Neural cell (in vitro differentiated cells): Measurements from ENCODE around the gene HIPK2.

Experiments
- EP300 ChIP-seq: fragments of 450-650 bp; conservative IDR thresholded peaks from 2 replicates; pipeline ENCODE4 v1.6.1; 2014; ENCODE audit warnings: antibody characterized with exemption, mild to moderate bottlenecking, moderate library complexity; ENCODE audit not compliant: poor library complexity, severe bottlenecking
- EZH2 ChIP-seq: fragments of 200-600, 300-800 bp; shearing (Covaris generic), sonication (generic); IDR thresholded peaks from 2 replicates; pipeline ENCODE4 v1.6.1; 2014; ENCODE audit warnings: antibody characterized with exemption, low read length, borderline replicate concordance, mild to moderate bottlenecking; ENCODE audit not compliant: insufficient read depth, poor library complexity, severe bottlenecking
- MXI1 ChIP-seq: fragments of 450-650 bp; conservative IDR thresholded peaks from 2 replicates; pipeline ENCODE4 v1.6.1; 2014; ENCODE audit warnings: antibody characterized with exemption, mild to moderate bottlenecking; ENCODE audit not compliant: poor library complexity, severe bottlenecking
- POLR2AphosphoS5 ChIP-seq: IDR thresholded peaks from 2 replicates; pipeline ENCODE4 v1.6.1; 2012
- RAD21 ChIP-seq: fragments of 450-650 bp; conservative IDR thresholded peaks from 2 replicates; pipeline ENCODE4 v1.6.1; 2014; ENCODE audit warnings: antibody characterized with exemption, mild to moderate bottlenecking, moderate library complexity
- SMC3 ChIP-seq: fragments of 450-650 bp; conservative IDR thresholded peaks from 2 replicates; pipeline ENCODE4 v1.6.1; 2014; ENCODE audit warnings: antibody characterized with exemption, mild to moderate bottlenecking, moderate library complexity; ENCODE audit not compliant: poor library complexity
- TAF1 ChIP-seq: IDR thresholded peaks from 2 replicates; pipeline ENCODE4 v1.6.1; 2012; ENCODE audit warnings: low read depth
- TF ChIP-seq, protein P1 (sequence below): fragments of 450-650 bp; IDR thresholded peaks from 2 replicates; pipeline ENCODE4 v1.5.1; 2014; ENCODE audit warnings: antibody characterized with exemption, mild to moderate bottlenecking, moderate library complexity; ENCODE audit not compliant: poor library complexity, severe bottlenecking
- TF ChIP-seq, protein P2 (sequence below): IDR thresholded peaks from 2 replicates; pipeline ENCODE4 v1.6.1; 2012; ENCODE audit warnings: borderline replicate concordance

DNA sequence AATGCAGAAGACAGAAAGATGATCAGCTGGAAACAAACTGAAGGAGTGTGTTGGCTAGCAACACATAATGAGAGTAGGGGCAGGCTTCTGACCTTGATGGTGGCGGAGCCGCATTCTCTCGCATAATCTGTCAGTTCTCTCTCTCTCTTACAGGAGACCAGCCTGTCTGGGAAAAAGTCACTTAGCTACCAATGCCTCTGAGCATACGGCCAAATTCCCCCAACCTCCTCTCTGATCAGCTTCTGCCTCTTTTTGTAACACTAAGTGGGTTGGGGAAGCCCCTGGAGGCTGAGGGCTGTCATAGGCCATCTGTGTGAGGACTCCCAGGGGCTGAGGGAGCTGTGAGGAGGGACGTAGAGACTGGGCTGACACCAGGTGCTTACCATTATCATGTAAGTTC is 104.6 kb downstream of the HIPK2 start:
- TF ChIP-seq POLR2AphosphoS5 (no peak), TAF1 (no peak), EP300 (no peak), EZH2 (no peak), MXI1 (no peak), RAD21 (no peak), SMC3 (no peak)
- TF ChIP-seq, protein P1, sequence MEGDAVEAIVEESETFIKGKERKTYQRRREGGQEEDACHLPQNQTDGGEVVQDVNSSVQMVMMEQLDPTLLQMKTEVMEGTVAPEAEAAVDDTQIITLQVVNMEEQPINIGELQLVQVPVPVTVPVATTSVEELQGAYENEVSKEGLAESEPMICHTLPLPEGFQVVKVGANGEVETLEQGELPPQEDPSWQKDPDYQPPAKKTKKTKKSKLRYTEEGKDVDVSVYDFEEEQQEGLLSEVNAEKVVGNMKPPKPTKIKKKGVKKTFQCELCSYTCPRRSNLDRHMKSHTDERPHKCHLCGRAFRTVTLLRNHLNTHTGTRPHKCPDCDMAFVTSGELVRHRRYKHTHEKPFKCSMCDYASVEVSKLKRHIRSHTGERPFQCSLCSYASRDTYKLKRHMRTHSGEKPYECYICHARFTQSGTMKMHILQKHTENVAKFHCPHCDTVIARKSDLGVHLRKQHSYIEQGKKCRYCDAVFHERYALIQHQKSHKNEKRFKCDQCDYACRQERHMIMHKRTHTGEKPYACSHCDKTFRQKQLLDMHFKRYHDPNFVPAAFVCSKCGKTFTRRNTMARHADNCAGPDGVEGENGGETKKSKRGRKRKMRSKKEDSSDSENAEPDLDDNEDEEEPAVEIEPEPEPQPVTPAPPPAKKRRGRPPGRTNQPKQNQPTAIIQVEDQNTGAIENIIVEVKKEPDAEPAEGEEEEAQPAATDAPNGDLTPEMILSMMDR = no peak
- TF ChIP-seq, protein P2, sequence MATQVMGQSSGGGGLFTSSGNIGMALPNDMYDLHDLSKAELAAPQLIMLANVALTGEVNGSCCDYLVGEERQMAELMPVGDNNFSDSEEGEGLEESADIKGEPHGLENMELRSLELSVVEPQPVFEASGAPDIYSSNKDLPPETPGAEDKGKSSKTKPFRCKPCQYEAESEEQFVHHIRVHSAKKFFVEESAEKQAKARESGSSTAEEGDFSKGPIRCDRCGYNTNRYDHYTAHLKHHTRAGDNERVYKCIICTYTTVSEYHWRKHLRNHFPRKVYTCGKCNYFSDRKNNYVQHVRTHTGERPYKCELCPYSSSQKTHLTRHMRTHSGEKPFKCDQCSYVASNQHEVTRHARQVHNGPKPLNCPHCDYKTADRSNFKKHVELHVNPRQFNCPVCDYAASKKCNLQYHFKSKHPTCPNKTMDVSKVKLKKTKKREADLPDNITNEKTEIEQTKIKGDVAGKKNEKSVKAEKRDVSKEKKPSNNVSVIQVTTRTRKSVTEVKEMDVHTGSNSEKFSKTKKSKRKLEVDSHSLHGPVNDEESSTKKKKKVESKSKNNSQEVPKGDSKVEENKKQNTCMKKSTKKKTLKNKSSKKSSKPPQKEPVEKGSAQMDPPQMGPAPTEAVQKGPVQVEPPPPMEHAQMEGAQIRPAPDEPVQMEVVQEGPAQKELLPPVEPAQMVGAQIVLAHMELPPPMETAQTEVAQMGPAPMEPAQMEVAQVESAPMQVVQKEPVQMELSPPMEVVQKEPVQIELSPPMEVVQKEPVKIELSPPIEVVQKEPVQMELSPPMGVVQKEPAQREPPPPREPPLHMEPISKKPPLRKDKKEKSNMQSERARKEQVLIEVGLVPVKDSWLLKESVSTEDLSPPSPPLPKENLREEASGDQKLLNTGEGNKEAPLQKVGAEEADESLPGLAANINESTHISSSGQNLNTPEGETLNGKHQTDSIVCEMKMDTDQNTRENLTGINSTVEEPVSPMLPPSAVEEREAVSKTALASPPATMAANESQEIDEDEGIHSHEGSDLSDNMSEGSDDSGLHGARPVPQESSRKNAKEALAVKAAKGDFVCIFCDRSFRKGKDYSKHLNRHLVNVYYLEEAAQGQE = no peak
